GM12878 (cell line): ENCODE data around the gene PYGO1. TPM values are rescaled to one million over a fixed set of nuclear protein-coding genes. Genes with fewer than 3 reads are reported as not detected.
A peak's percentile ranks its signal among the peaks of the same experiment; 100 is the strongest.

Source experiments
- CBX5 ChIP-seq: sonication (generic); IDR thresholded peaks from 2 replicates; pipeline ENCODE4 v1.6.1; 2016; ENCODE audit warnings: low read depth, moderate library complexity, mild to moderate bottlenecking, inconsistent platforms
- ELK1 ChIP-seq: IDR thresholded peaks from 2 replicates; pipeline ENCODE4 v1.6.1; 2012; ENCODE audit warnings: low read depth, low read length, improper control_type of control experiment
- FOS ChIP-seq: IDR thresholded peaks from 3 replicates; pipeline ENCODE4 v1.6.1; 2011; ENCODE audit warnings: borderline replicate concordance; ENCODE audit not compliant: insufficient read length; ENCODE audit errors: extremely low read depth
- GATAD2B ChIP-seq: fragments of 450-650 bp; conservative IDR thresholded peaks from 2 replicates; pipeline ENCODE4 v1.6.1; 2017; ENCODE audit warnings: low read depth, mild to moderate bottlenecking, moderate library complexity
- HDAC2 ChIP-seq: fragments of 200-600 bp; sonication (generic); IDR thresholded peaks from 2 replicates; pipeline ENCODE4 v1.6.1; 2017
- KAT2A ChIP-seq: conservative IDR thresholded peaks from 2 replicates; pipeline ENCODE4 v1.6.1; 2011; ENCODE audit warnings: low read depth, low read length; ENCODE audit not compliant: control insufficient read depth
- KLF5 ChIP-seq: fragments of 450-650 bp; IDR thresholded peaks from 2 replicates; pipeline ENCODE4 v1.6.1; 2014; ENCODE audit warnings: mild to moderate bottlenecking; ENCODE audit not compliant: partially characterized antibody
- MAX ChIP-seq: IDR thresholded peaks from 2 replicates; pipeline ENCODE4 v1.6.1; 2012; ENCODE audit warnings: low read depth, low read length, improper control_type of control experiment
- MYB ChIP-seq: fragments of 150-350 bp; IDR thresholded peaks from 2 replicates; pipeline ENCODE4 v1.6.1; 2014; ENCODE audit warnings: mild to moderate bottlenecking, low read depth, low read length, borderline replicate concordance
- NRF1 ChIP-seq: conservative IDR thresholded peaks from 2 replicates; pipeline ENCODE4 v1.6.1; 2011; ENCODE audit warnings: mild to moderate bottlenecking, low read depth, low read length, improper control_type of control experiment
- PAX5 ChIP-seq: IDR thresholded peaks from 2 replicates; pipeline ENCODE4 v1.6.1; 2011; ENCODE audit warnings: low read depth, low read length, borderline replicate concordance
- RAD51 ChIP-seq: fragments of 450-650 bp; IDR thresholded peaks from 2 replicates; pipeline ENCODE4 v1.6.1; 2016; ENCODE audit warnings: moderate library complexity, mild to moderate bottlenecking, inconsistent platforms
- RBBP5 ChIP-seq: fragments of 200-600 bp; sonication (generic); conservative IDR thresholded peaks from 2 replicates; pipeline ENCODE4 v1.6.1; 2016
- SKIL ChIP-seq: fragments of 450-650 bp; IDR thresholded peaks from 2 replicates; pipeline ENCODE4 v1.6.1; 2017; ENCODE audit warnings: mild to moderate bottlenecking, low read depth, inconsistent platforms; ENCODE audit not compliant: poor library complexity, severe bottlenecking
- SMAD5 ChIP-seq: IDR thresholded peaks from 2 replicates; pipeline ENCODE4 v1.6.1; 2016; ENCODE audit warnings: antibody characterized with exemption, low read depth
- ZNF384 ChIP-seq: IDR thresholded peaks from 2 replicates; pipeline ENCODE4 v1.6.1; 2012; ENCODE audit warnings: low read depth, mild to moderate bottlenecking, low read length, improper control_type of control experiment, borderline replicate concordance
- polyA plus RNA-seq, 11 experiments: library from polyadenylated mRNA; depleted of rRNA in 4 of 11; unstranded in 6 of 11; stranded (reverse) in 5 of 11; fragments of >200 nt; fragmentation: Nextera tagmentation in 4 of 11; fragmentation: Illumina TruSeq in 1 of 11; extraction: Ambion mirVana in 4 of 11; extraction: Trizol in 1 of 11; gene quantifications; 1 replicate in 1 of 11; 2 replicates in 10 of 11; pipeline versions ENCODE4 v1.2.1 to v1.2.3, GENCODE V29; 2011 to 2016; ENCODE audit warnings: inconsistent platforms in 2 of 11, missing spikeins in 2 of 11, low read depth in 1 of 11
- total RNA-seq, 4 experiments: library from RNA; depleted of rRNA in 3 of 4; stranded (reverse); fragments of >200 nt in 3 of 4; fragmentation: Illumina TruSeq in 1 of 4; extraction: Trizol in 1 of 4; gene quantifications; 2 replicates each; pipeline versions ENCODE4 v1.2.1 to v1.2.3, GENCODE V29; 2013 to 2021
- TF ChIP-seq, protein P1 (sequence below): fragments of 450-650 bp; IDR thresholded peaks from 2 replicates; pipeline ENCODE4 v1.6.1; 2018; ENCODE audit warnings: mild to moderate bottlenecking, low read depth, moderate library complexity; ENCODE audit not compliant: partially characterized antibody
- TF ChIP-seq, protein P2 (sequence below): fragments of 450-650 bp; formaldehyde crosslinking; IDR thresholded peaks from 2 replicates; pipeline ENCODE4 v1.4.0; 2020; ENCODE audit warnings: mild to moderate bottlenecking, moderate library complexity

The PYGO1 gene
- total and polyA plus RNA-seq, 10 of the 15 experiments (the other 5 are each of a cell fraction or from before 2014, with no cell fraction given) = 0.01 TPM; not detected in 9

GRCh38 chr15:55526559-55527036 lies 61.5 kb downstream of the PYGO1 start (continued):
- TF ChIP-seq KAT2A (no peak), GATAD2B (no peak), RAD51 (peak; percentile 55; the same call in 1 of the 2 replicates), HDAC2 (no peak), ELK1 (no peak), CBX5 (no peak), ZNF384 (no peak), RBBP5 (no peak), MAX (peak; percentile 82; the same call in 1 of the 2 replicates), PAX5 (no peak), SMAD5 (no peak), KLF5 (no peak), NRF1 (no peak), SKIL (no peak), FOS (no peak), MYB (no peak)
- TF ChIP-seq, protein P1, sequence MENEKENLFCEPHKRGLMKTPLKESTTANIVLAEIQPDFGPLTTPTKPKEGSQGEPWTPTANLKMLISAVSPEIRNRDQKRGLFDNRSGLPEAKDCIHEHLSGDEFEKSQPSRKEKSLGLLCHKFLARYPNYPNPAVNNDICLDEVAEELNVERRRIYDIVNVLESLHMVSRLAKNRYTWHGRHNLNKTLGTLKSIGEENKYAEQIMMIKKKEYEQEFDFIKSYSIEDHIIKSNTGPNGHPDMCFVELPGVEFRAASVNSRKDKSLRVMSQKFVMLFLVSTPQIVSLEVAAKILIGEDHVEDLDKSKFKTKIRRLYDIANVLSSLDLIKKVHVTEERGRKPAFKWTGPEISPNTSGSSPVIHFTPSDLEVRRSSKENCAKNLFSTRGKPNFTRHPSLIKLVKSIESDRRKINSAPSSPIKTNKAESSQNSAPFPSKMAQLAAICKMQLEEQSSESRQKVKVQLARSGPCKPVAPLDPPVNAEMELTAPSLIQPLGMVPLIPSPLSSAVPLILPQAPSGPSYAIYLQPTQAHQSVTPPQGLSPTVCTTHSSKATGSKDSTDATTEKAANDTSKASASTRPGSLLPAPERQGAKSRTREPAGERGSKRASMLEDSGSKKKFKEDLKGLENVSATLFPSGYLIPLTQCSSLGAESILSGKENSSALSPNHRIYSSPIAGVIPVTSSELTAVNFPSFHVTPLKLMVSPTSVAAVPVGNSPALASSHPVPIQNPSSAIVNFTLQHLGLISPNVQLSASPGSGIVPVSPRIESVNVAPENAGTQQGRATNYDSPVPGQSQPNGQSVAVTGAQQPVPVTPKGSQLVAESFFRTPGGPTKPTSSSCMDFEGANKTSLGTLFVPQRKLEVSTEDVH = no peak
- TF ChIP-seq, protein P2, sequence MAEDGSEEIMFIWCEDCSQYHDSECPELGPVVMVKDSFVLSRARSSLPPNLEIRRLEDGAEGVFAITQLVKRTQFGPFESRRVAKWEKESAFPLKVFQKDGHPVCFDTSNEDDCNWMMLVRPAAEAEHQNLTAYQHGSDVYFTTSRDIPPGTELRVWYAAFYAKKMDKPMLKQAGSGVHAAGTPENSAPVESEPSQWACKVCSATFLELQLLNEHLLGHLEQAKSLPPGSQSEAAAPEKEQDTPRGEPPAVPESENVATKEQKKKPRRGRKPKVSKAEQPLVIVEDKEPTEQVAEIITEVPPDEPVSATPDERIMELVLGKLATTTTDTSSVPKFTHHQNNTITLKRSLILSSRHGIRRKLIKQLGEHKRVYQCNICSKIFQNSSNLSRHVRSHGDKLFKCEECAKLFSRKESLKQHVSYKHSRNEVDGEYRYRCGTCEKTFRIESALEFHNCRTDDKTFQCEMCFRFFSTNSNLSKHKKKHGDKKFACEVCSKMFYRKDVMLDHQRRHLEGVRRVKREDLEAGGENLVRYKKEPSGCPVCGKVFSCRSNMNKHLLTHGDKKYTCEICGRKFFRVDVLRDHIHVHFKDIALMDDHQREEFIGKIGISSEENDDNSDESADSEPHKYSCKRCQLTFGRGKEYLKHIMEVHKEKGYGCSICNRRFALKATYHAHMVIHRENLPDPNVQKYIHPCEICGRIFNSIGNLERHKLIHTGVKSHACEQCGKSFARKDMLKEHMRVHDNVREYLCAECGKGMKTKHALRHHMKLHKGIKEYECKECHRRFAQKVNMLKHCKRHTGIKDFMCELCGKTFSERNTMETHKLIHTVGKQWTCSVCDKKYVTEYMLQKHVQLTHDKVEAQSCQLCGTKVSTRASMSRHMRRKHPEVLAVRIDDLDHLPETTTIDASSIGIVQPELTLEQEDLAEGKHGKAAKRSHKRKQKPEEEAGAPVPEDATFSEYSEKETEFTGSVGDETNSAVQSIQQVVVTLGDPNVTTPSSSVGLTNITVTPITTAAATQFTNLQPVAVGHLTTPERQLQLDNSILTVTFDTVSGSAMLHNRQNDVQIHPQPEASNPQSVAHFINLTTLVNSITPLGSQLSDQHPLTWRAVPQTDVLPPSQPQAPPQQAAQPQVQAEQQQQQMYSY (CRISPR knock-in tag) = no peak
